COLO668 (cell line): ENCODE measurements around the gene ERCC1.

Source experiments
- DNase-seq: peaks from one replicate; lab custom pipeline; 2025; ENCODE audit not compliant: unreplicated experiment; lab: John Stamatoyannopoulos, UW

The ERCC1 gene

DNA sequence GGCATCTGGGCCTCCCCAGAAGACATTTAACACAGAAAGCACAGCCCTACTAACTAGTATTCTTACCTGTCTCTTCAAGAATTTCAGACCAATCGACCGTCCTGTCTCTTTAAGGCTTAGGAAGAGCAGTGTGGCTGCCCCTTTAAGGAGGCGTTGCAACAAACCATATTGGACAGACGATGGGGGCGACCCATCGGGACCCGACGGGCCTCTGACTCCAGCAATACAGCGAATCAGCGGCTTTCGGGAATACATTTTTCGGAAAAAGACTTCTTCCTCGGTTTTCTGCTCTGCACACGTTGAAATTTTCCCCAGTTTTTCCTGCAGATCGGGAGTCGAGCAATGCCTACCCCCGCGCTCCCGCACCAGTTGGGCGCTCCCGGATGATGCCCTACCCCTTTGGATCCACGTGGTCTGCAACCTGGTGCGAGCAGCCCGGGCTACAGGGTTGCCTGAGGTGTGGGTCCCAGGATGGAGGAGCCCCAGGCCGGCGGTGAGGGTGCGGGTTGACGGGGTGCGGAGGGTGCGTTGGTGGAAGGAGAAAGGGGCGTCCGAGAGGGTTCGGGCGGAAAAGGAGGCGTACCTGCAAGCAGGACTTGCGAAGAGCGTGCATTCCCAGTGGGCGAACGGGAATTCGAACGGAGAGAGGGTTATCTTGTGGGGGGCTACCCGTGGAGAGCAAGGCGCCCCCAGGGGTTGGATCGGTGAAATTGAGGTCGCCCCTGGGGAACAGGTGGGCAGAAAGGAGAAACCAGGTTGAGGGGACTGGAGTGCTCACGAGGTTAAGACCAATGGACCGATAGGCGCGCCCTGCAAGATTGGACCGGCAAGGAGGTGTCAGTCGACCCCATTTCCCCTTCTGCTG is 17.3 kb downstream of the ERCC1 start, which contains the start of gene POLR1G:
POLR1G (plus strand) TSS at position 419 of the 865 bp plus-strand sequence; CDS start at position 472, 53 bp downstream.
- peak; percentile 81 for DNase-seq

DNA sequence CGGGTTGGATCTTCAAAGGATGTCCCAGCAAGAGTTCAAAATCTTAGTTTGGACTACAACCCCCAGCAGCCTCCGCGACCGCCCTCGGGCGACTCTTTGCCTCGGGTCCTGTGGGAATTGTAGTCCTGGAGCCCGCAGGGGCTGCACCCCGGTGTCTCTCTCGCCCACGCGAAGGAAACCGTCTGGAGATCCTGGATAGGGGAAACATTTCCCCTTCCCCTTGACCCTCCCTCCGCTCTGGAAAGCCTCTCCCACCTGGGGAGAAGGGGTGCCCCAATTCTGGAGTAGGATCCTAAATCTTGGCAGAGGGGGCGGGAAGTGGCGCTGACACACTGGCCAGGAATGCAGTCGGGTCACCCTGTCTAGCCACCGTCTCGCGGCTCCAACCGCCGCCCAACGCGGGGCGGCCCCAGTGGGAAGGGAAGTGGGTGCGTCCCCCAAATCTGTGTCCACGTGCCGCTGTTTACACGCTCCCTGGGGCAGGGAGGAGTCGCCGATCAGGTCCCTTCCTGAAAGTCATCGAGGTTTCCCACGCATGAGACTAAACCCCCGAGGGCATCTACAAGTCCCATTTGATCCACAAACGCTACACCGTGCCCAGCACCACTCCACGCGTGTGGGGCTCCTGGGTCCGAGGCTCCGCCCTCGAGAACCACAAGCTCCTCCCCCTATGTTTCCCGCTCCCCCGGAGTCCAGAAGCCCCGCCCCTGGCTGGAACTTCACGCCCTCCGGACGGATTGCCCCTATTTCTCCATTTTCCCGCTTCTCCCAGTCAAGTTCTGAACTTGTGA is 18.1 kb downstream of the ERCC1 start:
- DNase-seq = peak; percentile 86

DNA sequence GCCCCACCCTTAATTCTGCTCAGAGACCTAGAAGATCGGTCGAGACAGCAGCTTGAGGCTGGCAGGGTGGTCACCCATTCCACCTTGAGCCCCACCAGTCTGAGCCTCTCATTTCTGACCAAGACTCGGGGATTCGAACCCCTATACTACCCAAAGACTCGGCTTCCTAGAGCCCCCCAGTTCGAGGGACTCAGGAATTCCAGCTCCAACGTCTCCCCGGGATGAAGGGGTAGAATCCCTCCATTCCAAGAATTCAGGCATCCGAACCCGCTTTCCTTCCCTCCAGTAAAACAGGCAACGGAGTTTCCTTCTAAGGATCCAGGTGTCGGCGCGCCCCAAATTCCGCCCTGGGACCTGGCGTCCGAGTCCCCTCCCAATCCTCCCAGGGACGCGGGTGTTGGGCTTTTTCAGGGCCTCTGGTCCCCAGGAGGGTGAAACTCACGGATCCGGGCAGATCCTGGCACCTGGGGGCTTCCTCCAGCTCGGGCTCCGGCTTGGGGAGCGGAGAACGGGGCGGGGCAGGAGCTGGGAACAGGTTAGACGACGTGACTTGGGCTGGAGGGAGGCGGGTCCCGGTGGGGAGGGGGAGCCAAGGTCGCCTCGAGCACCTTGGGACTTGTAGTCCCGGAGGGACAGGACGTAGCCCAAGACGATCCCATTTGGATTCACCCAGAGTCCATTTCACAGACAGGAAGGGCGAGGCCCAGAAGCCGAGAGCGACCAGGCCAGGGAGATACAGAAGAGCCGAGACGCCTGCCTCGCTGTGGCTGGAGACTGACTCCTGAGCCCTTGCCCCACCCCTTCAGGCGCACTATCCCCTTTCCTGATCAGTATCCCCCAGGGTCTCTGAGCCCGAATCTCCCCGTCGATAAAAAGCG is 18.9 kb downstream of the ERCC1 start, which contains the start of gene PPP1R13L:
PPP1R13L (minus strand) TSS at position 513 of the 878 bp plus-strand sequence. CDS start 6,751 bp downstream, outside the sequence.
- peak; percentile 85 for DNase-seq

DNA sequence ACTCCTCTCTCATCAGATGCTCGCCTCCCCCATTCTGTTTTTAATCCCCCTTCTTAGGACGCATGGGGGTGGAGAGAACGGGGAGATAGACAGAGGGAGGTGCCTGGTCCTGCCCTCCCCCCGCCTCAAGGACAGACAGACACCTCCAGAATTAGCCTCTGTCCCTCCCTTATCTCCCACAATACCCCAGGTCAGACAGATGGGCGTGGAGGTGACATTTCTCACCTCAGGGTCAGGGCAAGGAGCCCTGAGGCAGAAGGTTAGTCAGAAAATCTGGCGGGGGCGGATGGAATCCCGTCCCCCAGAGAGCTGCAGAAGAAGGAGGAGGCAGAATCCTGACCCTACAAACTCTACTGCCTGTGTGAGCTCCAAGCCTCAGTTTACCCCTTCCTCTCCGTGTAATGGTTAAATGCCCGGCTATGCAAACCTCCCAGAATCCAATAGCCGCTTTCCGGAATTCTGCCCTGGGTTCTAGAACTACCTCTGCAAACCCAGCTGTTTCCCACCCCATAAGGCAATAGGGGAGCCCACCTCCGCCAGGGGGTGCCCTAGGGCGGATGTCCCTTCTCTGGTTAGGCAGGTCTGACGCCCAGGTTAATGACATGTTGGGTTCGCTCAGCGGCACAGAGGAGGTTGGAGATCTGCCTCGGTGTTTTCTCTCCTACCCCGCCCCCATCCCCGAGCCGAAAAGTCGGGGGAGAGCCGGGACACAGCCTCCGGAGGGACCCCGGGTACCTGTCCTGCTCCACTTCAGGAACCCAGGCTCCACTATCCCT is 19.7 kb downstream of the ERCC1 start:
- peak; percentile 79 for DNase-seq

DNA sequence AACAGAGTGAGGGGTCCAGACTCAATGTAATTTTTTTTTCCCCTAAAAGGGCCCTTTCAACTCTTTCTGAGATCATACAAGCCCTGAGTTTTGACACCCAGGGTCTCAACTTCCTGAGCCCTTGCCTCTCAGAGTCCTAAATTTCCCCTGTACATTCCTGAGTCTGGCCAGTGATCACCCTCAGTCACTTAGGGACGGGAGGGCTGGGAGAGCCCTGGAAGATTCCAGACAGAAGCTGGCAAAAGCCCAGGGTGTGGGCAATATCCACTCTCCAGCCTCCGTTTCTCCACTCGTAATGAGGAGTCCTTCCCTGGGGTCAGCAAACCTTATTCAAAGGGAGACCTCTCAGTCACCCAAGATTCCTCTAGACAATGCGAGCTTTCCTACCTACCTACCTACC is 20.4 kb downstream of the ERCC1 start:
- no peak for DNase-seq

DNA sequence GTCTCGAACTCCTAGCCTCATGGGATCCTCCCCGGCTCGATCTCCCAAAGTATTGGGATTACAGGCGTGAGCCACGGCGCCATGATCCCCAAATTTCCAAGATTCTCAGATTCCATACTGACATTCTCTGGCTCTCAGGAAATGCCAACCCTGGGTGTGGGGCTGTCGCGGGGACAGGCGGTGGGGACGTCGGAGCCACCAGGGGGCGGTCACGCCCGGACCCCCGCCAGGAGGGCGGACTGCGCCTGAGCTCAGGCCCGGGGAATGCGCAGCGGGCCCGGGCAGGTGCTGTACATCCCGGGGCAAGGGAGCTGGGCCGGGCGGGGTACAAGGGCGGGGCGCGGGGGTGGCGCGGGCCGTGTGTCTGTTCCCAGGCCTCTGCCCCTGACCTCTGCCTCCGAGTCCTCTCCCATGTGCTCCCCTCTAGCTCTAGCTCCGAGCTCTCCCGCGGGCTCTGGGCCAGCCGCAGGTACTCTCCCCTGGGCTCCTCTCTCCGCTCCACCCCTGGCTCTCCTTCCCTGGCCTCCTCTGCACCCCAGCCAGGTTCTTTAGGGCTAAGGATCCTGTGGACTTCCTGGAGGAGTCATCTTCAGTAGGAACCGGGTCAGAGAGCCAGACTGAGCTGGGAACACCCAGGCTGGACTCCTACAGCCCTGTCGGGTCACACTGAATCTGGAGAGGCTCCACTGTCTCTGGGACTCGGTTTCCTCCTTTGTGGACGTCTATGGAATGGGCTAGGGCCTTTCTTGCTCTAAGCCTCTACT is 21.2 kb downstream of the ERCC1 start:
- no peak for DNase-seq

DNA sequence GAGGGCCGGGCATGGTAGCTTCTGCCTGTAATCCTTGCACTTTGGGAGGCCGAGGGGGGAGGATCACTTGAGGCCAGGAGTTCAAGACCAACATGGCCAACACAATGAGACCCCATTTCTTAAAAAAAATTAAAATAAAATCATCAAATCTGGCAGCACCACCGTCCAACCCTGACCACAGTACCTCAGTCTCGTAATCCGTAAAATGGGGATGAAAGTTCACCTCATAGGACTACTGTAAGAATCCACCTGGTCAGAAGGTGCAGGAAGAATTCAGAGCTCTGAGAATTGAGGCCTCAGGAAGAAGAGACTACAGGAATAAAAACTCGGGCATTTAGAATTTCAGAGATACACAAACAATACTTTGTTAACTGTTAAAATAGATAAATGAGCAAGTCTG is 21.9 kb downstream of the ERCC1 start:
- DNase-seq = no peak

DNA sequence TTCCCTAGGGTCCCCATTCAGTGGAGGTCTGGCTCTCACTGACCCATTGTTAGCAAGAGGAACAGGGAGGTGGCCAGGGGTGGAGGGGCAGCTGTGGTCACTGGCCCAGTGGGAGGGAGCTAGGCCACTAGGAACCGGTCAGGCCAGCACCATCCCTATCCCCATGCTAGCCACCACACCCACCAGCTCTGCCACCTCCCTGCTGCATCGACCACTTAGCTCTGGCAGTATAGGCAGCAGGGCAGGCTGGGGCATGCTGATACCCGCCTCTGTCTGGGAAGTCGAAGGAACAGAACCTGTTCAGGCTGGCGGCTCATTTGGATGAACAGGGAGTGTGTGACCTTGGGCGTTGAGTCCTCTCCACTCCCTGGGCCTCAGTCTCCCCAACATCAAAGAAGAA is 23.5 kb downstream of the ERCC1 start:
- peak; percentile 14 for DNase-seq

DNA sequence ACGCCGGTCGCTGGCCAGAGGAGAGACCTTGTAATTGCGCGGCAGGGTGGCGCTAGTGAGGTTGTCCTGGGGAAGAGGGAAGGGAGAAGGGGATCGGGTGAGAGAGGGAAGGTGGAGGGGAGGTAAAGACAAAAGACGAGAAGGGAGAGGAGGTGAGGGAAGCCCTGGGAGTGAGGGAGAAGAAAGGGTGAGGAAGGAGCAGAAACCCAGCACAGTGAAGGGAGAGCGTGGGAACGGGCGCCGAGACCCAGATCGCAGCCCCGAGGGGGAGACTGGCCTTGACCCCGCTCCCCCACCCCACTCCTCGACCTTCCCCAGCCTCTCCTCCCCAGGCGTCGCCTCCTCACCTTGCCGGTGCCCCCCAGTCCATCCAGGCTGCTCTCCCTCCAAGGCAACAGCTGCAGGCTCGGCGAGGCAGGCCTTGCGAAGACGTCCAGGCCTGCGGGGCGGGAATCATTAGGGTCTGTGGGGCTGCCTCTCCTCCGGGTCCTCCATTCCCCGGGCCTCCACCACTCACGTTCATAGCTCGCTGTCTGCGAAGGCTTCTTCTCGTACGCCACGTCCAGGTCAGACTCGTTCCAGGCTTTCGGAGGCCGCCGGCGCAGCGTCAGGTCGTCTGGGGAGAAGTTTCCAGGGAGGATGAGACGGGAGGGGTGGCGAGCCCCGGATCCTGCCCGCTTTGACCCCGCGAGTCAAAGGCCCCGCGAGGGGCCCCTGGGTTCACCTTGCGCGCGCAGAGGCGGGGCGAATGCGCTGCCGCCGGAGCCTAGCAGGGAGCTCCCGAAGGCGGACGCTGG is 27.7 kb downstream of the ERCC1 start:
- no peak for DNase-seq

DNA sequence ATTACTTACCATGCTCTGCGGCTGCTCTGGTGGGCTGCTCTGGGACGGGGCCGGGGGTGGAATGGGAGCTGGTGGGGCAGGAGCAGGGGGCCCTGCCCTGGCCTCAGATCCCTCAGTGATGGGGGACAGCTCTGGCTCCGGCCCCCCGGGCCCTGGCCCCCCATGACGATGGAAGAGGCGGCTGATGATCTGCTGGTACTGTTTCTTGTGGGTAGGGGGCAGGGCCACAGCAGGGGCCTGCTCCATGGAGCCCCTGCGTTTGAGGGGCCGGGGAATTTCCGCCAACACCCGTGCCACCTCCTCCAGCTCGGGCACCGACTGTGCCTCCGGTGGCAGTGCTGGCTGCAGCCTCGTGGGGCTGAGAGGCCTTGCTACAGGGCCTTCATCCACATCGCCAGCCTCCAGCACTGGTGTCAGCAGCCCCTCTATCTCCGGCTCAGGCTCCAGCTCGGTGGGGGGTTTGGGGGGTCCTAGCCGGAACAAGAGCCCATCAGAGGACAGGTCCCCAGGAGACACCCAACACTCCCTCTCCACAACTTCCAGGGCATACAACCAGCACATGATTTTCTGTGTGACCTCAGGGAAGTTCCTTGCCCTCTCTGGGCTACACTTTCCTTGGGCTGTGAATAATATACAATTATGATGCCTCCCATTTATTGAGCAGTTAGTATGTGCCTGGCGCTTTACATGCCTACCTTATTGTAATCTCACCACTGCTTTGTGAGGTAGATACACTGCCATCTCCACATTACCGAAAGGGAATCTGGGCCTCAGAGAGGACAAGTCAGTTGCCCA is 31.6 kb downstream of the ERCC1 start:
- no peak for DNase-seq

DNA sequence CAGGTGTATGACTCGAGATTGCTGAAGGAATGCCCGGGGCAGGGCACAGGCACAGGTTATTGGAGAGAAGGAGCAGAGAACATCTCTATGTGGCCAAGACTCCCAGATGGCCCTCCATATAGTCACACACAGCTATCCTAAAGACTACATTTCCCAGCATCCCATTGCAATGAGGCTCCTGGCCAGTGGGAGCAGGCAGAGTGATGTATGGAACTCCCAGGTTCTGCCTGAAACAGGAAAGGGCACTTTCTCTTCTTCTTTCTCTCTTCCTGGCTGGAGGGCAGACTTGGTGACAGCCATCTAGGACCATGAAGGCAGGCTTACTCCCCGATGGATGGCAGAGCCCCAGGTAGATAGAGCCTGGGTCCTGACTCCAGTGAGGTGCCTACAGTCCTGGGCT is 32.4 kb downstream of the ERCC1 start:
- no peak for DNase-seq

DNA sequence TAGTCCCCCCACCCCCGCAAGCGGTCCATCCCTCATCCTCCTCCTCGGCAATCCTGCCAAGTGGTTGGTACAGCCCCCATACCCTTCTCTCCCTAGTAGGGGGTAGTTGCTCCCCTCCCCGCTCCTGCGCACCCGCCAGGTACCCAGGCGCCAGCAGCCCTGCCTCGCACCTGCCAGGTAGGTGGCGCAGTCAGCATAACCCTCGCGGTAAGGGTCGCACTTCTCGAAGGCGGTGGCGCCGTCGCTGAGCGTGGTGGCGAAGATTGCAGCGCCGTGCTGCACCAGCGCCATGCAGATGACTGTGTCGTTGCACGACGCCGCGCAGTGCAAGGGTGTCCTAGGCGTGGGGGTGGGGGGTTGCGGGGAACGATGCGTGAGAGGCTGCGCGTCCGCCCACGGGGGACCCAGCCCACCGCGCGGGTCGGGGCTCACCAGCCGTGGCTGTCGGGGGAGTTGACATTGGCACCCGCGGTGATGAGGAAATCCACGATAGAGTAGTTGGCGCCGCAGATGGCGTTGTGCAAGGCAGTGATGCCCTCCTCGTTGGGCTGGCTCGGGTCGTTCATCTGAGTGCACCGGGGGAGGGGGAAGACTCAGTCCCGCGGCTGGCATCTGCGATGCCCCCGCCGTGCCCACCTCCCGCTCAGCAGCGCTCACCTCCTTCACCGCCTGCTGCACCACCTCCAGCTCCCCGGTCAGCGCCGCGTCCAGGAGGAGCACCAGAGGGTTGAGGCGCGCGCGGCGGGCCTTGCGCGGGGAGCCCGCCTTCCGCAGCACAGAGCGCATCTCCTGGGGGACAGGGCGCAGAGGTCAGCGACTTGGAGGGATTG is 38.1 kb downstream of the ERCC1 start:
- no peak for DNase-seq

DNA sequence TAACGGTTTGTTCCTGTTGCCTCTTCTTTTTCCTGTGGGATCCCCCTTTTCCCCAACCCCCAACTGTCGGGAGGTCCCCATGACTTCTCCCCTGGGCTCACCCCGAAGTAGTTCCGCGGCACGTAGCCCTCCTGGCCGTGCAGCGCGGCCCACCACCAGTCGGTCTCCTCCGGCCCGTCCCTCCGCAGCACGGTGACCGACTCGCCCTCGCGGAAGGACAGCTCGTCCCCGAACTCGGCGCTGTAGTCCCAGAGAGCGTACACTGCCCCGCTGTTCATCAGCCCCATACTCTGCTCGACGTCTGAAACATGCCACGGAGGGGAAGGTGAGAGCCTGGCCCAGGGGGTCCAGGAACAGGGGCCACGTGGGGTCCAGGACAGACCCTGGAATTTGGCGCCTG is 41.3 kb downstream of the ERCC1 start:
- no peak for DNase-seq

DNA sequence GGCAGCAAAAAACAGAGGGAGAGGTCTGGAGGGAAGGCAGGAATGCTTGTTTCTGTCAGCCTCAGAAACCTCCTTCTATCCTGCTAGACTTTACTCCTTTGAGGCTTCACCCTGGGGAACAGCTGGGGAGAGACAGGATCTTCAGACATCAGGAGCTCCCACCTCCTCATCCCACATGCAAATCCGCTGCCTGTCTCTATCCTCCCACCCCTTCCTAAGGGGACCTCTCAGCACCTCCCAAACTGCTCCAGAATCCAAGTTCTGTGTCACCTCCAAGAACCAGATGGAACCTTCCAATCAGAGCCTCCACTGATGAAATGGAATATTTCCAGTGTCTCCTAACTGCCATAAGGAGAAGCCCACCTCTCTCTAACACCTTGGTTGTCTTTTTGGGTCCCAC is 43.6 kb downstream of the ERCC1 start:
- DNase-seq = no peak

DNA sequence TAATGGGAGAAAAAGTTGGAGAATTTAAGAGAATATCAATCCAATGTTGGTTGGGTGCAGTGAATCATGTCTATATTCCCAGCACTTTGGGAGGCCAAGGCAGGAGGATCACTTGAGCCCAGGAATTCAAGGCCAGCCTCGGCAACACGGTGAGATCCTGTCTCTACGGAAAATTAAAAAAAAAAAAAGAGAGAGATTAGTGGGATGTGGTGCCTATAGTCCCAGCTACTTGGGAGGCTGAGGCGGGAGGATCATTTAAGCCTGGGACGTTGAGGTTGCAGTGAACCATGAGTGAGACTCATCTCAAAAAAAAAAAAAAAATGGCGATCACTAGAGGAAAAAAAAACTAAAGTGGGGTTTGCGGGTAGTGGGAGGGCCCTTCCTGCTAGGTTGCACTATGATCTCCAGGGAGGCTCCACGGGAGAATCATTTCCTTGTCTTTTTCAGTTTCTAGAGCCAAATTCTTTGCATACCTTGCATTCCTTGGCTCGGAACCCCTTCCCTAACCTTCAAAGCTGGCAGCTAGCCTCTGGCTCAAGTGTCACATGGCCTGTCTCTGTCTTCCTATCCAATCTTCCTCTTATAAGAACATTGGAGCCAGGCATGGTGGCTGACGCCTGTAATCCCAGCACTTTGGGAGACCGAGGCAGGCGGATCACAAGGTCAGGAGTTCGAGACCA is 47.5 kb downstream of the ERCC1 start:
- no peak for DNase-seq

DNA sequence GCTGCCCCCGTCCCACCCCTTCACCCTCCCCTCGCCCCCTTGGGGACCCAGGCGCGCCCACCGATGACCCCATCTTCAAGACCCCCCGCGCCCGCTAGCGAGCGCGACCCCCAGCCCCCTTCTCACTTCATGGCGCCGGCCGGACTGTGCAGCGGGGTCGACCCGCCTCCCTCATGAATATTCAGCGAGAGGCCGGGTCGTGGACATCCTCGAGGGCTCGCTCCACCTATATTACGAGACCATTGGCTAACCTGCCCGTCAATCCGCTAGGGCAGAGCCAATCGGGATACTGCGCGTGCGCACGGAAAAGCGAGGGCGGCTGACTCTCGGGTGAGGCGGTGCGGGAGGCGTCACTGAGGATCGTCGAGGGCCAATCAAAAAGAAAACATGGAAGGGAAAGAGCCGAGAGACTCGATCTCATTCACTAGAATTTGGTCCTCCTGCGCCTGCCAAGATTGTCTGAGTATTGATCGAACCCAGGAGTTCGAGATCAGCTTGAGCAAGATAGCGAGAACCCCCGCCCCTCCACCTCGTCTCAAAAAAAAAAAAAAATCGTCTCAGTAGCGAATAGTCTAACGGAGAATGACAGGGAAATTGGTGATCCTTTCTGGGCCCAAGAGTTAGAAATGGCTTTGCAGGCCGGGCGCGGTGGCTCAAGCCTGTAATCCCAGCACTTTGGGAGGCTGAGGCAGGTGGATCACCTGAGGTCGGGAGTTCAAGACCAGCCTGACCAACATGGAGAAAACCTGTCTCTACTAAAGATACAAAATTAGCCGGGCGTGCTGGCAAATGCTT is 53.1 kb downstream of the ERCC1 start, which contains the start of gene ERCC2:
ERCC2 (minus strand) TSS at position 164 of the 795 bp plus-strand sequence; CDS start at position 131, 33 bp downstream.
- peak; percentile 98 for DNase-seq
